ENCODE measurements around the gene KCNH2.

GRCh38 chr7:150992051-150992640, 14.0 kb upstream of the KCNH2 start:
- no peak for TF ChIP-seq CTCF (IDR thresholded peaks at IDR 0.05)
- no peak for TF ChIP-seq POLR2A (IDR thresholded peaks at IDR 0.05)
- TF ChIP-seq EP300 (IDR thresholded peaks at IDR 0.05) = no peak
